H9 (cell line): ENCODE data around the gene IRF2BP2. TPM values are rescaled to one million over a fixed set of nuclear protein-coding genes. Genes with fewer than 3 reads are reported as not detected.
A peak's percentile ranks its signal among the peaks of the same experiment; 100 is the strongest.

Experiments
- DNase-seq: peaks from one replicate; pipeline ENCODE4 v3.0.0-alpha.2; 2017
- H2AFZ ChIP-seq: one replicate; pipeline ENCODE4 v1.6.1; 2013; ENCODE audit warnings: mild to moderate bottlenecking, low read length, control low read depth, moderate library complexity
- H2AK5ac ChIP-seq: 2 replicates; pipeline ENCODE4 v1.6.1; 2013; ENCODE audit warnings: low read length, control low read depth, mixed read lengths; ENCODE audit not compliant: insufficient read length
- H2BK120ac ChIP-seq: one replicate; pipeline ENCODE4 v1.6.1; 2013; ENCODE audit warnings: low read depth, mild to moderate bottlenecking, low read length, control low read depth, inconsistent platforms; ENCODE audit not compliant: poor library complexity, severe bottlenecking
- H2BK12ac ChIP-seq: 2 replicates; pipeline ENCODE4 v1.6.1; 2013; ENCODE audit warnings: low read length, control low read depth, mixed read lengths, low read depth; ENCODE audit not compliant: insufficient read length
- H2BK15ac ChIP-seq: 2 replicates; pipeline ENCODE4 v1.6.1; 2013; ENCODE audit warnings: low read depth, low read length, control low read depth
- H2BK20ac ChIP-seq: one replicate; pipeline ENCODE4 v1.6.1; 2013; ENCODE audit warnings: low read depth, mild to moderate bottlenecking, low read length, control low read depth, inconsistent platforms; ENCODE audit not compliant: poor library complexity, severe bottlenecking
- H2BK5ac ChIP-seq: 2 replicates; pipeline ENCODE4 v1.6.1; 2013; ENCODE audit warnings: low read length, control low read depth, mixed read lengths; ENCODE audit not compliant: insufficient read length
- H3K14ac ChIP-seq: 2 replicates; pipeline ENCODE4 v1.6.1; 2013; ENCODE audit warnings: low read length, control low read depth; ENCODE audit not compliant: insufficient read depth
- H3K18ac ChIP-seq: 2 replicates; pipeline ENCODE4 v1.6.1; 2013; ENCODE audit warnings: low read depth, mild to moderate bottlenecking, mixed read lengths, low read length, control low read depth; ENCODE audit not compliant: insufficient read length
- H3K23ac ChIP-seq: 2 replicates; pipeline ENCODE4 v1.6.1; 2013; ENCODE audit warnings: low read length, control low read depth, mixed read lengths, low read depth; ENCODE audit not compliant: insufficient read length
- H3K23me2 ChIP-seq: 2 replicates; pipeline ENCODE4 v1.6.1; 2013; ENCODE audit warnings: low read depth, mild to moderate bottlenecking, mixed read lengths, low read length, control low read depth; ENCODE audit not compliant: insufficient read length, poor library complexity, severe bottlenecking
- H3K27ac ChIP-seq: 2 replicates; pipeline ENCODE4 v1.5.1; 2013; ENCODE audit warnings: low read length, control low read depth, mixed read lengths, low read depth; ENCODE audit not compliant: insufficient read length
- H3K27me3 ChIP-seq: 2 replicates; pipeline ENCODE4 v1.6.1; 2013; ENCODE audit warnings: low read length, control low read depth, inconsistent platforms; ENCODE audit not compliant: insufficient read depth
- H3K4ac ChIP-seq: 2 replicates; pipeline ENCODE4 v1.6.1; 2013; ENCODE audit warnings: low read depth, mild to moderate bottlenecking, control low read depth, inconsistent platforms, low read length, moderate library complexity
- H3K4me1 ChIP-seq: 2 replicates; pipeline ENCODE4 v1.6.1; 2013; ENCODE audit warnings: low read length, control low read depth, inconsistent platforms; ENCODE audit not compliant: insufficient read depth
- H3K4me2 ChIP-seq: 2 replicates; pipeline ENCODE4 v1.6.1; 2013; ENCODE audit warnings: low read length, control low read depth, mixed read lengths; ENCODE audit not compliant: insufficient read length, insufficient read depth
- H3K56ac ChIP-seq: 2 replicates; pipeline ENCODE4 v1.6.1; 2013; ENCODE audit warnings: low read depth, mild to moderate bottlenecking, mixed read lengths, low read length, control low read depth; ENCODE audit not compliant: insufficient read length
- H3K79me1 ChIP-seq: 2 replicates; pipeline ENCODE4 v1.6.1; 2013; ENCODE audit warnings: low read depth, mild to moderate bottlenecking, moderate library complexity, low read length, control low read depth, inconsistent platforms; ENCODE audit not compliant: insufficient read depth, poor library complexity, severe bottlenecking
- H3K79me2 ChIP-seq: 2 replicates; pipeline ENCODE4 v1.6.1; 2013; ENCODE audit warnings: low read length, control low read depth, inconsistent platforms; ENCODE audit not compliant: insufficient read depth
- H3K9ac ChIP-seq: 2 replicates; pipeline ENCODE4 v1.6.1; 2013; ENCODE audit warnings: low read length, control low read depth, mixed read lengths; ENCODE audit not compliant: insufficient read length; ENCODE audit errors: extremely low read depth
- H3K9me3 ChIP-seq: one replicate; pipeline ENCODE4 v1.6.1; 2013; ENCODE audit warnings: low read depth, low read length, inconsistent platforms; ENCODE audit not compliant: control insufficient read depth
- H3T11ph ChIP-seq: one replicate; pipeline ENCODE4 v1.6.1; 2013; ENCODE audit warnings: mild to moderate bottlenecking, low read length, control low read depth, inconsistent platforms
- H4K20me1 ChIP-seq: one replicate; pipeline ENCODE4 v1.6.1; 2013; ENCODE audit not compliant: control insufficient read depth, insufficient read length, insufficient read depth
- H4K5ac ChIP-seq: 2 replicates; pipeline ENCODE4 v1.6.1; 2013; ENCODE audit warnings: low read depth, mild to moderate bottlenecking, mixed read lengths, low read length, control low read depth; ENCODE audit not compliant: insufficient read length
- H4K8ac ChIP-seq: replicated peaks from 2 replicates; pipeline ENCODE4 v1.6.1; 2013; ENCODE audit warnings: low read length, control low read depth, mixed read lengths, low read depth; ENCODE audit not compliant: insufficient read length
- H4K91ac ChIP-seq: 2 replicates; pipeline ENCODE4 v1.6.1; 2013; ENCODE audit warnings: low read depth, mild to moderate bottlenecking, moderate library complexity, mixed read lengths, low read length, control low read depth; ENCODE audit not compliant: insufficient read length
- H3K27ac Mint-ChIP-seq, 3 experiments: 2 replicates in 2 of 3; 3 replicates in 1 of 3; pipeline ENCODE4 v1.8.0; 2020 to 2021; ENCODE audit warnings: mixed read lengths in 3 of 3, mild to moderate bottlenecking in 1 of 3, moderate library complexity in 1 of 3
- H3K27me3 Mint-ChIP-seq: 2 replicates; pipeline ENCODE4 v1.8.0; 2021; ENCODE audit warnings: low read depth, mild to moderate bottlenecking, moderate library complexity, mixed read lengths
- H3K36me3 Mint-ChIP-seq, 3 experiments: 2 replicates in 2 of 3; 3 replicates in 1 of 3; pipeline ENCODE4 v1.8.0; 2020 to 2021; ENCODE audit warnings: low read depth in 3 of 3, mixed read lengths in 3 of 3; ENCODE audit not compliant: insufficient read depth in 1 of 3
- H3K4me1 Mint-ChIP-seq, 2 experiments: 2 replicates each; pipeline ENCODE4 v1.8.0; 2020; ENCODE audit warnings: mixed read lengths in 2 of 2
- H3K4me3 Mint-ChIP-seq, 2 experiments: 2 replicates in 1 of 2; 3 replicates in 1 of 2; pipeline ENCODE4 v1.8.0; 2020 to 2021; ENCODE audit warnings: mild to moderate bottlenecking in 2 of 2, mixed read lengths in 2 of 2, moderate library complexity in 1 of 2
- H3K9me3 Mint-ChIP-seq, 2 experiments: 2 replicates in 1 of 2; 3 replicates in 1 of 2; pipeline ENCODE4 v1.8.0; 2020; ENCODE audit warnings: mild to moderate bottlenecking in 2 of 2, mixed read lengths in 2 of 2, moderate library complexity in 1 of 2
- WGBS: extraction: QIAGEN DNeasy Blood & Tissue Kit; methylation state at CpG from one replicate; pipeline ENCODE4 v1.1.7; 2013; ENCODE audit warnings: missing lambda C conversion rate, low lambda C conversion rate, mixed read lengths; ENCODE audit not compliant: insufficient read length; ENCODE audit errors: extremely low coverage; 5-methylcytosine and 5-hydroxymethylcytosine counted together
- total RNA-seq: library from RNA; stranded (reverse); gene quantifications from 2 replicates; pipeline ENCODE4 v1.2.1, GENCODE V29; 2021
- TF ChIP-seq, protein P1 (sequence below): fragments of 200-600 bp; sonication (generic); conservative IDR thresholded peaks from 3 replicates; pipeline ENCODE4 v1.8.0; 2021; ENCODE audit warnings: antibody characterized with exemption, mild to moderate bottlenecking

The IRF2BP2 gene
- total RNA-seq, 1 experiment from 2014 or later, result 80.2 TPM

- peaks cover 0 to 2% of the 10 kb centered on the region in 2 experiments; a peak in 2 of 4 replicates for H3K4me1 Mint-ChIP-seq
- Histone ChIP-seq H3K4ac (no peak overlapping the region), H2BK120ac (no peak overlapping the region), H3K14ac (no peak overlapping the region), H2AFZ (no peak overlapping the region), H2BK20ac (no peak overlapping the region), H3K9ac (no peak overlapping the region), H3K56ac (peak overlapping the region; percentile 36), H2BK12ac (no peak overlapping the region), H4K20me1 (no peaks in the 10 kb centered on the region), H3K18ac (no peak overlapping the region), H3K23me2 (no peaks in the 10 kb centered on the region), H3K9me3 (no peaks in the 10 kb centered on the region), H3T11ph (no peak overlapping the region), H4K5ac (no peak overlapping the region), H3K23ac (no peak overlapping the region), H3K79me1 (no peaks in the 10 kb centered on the region), H3K4me1 (peaks cover 4% of the 10 kb centered on the region), H2BK5ac (no peak overlapping the region), H4K8ac (peak overlapping the region; percentile 88), H3K27ac (no peak overlapping the region), H2BK15ac (no peak overlapping the region), H2AK5ac (no peak overlapping the region), H3K4me2 (no peak overlapping the region), H4K91ac (no peak overlapping the region), H3K79me2 (no peaks in the 10 kb centered on the region), H3K27me3 (no peaks in the 10 kb centered on the region)
- TF ChIP-seq, protein P1, sequence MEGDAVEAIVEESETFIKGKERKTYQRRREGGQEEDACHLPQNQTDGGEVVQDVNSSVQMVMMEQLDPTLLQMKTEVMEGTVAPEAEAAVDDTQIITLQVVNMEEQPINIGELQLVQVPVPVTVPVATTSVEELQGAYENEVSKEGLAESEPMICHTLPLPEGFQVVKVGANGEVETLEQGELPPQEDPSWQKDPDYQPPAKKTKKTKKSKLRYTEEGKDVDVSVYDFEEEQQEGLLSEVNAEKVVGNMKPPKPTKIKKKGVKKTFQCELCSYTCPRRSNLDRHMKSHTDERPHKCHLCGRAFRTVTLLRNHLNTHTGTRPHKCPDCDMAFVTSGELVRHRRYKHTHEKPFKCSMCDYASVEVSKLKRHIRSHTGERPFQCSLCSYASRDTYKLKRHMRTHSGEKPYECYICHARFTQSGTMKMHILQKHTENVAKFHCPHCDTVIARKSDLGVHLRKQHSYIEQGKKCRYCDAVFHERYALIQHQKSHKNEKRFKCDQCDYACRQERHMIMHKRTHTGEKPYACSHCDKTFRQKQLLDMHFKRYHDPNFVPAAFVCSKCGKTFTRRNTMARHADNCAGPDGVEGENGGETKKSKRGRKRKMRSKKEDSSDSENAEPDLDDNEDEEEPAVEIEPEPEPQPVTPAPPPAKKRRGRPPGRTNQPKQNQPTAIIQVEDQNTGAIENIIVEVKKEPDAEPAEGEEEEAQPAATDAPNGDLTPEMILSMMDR, result no peak
- no peaks in the 10 kb centered on the region for H3K27me3 Mint-ChIP-seq
- H3K27ac Mint-ChIP-seq, result no peak overlapping the region
- DNase-seq, result no peak
- no CpG with 5 or more reads among the region's 6 CpGs for WGBS
- no peaks in the 10 kb centered on the region for H3K36me3 Mint-ChIP-seq
- no peak overlapping the region for H3K4me3 Mint-ChIP-seq
- H3K9me3 Mint-ChIP-seq, result no peaks in the 10 kb centered on the region
Measured at GRCh38 chr1:234633246-234634003, 23.4 kb upstream of the IRF2BP2 start.
